ENCODE results near the gene UBL5. TPM values are rescaled to one million over a fixed set of nuclear protein-coding genes. Genes with fewer than 3 reads are reported as not detected.

Gene UBL5
- total RNA-seq, 4 donors from 2014 or later = 177 to 258 (median 207) TPM

DNA sequence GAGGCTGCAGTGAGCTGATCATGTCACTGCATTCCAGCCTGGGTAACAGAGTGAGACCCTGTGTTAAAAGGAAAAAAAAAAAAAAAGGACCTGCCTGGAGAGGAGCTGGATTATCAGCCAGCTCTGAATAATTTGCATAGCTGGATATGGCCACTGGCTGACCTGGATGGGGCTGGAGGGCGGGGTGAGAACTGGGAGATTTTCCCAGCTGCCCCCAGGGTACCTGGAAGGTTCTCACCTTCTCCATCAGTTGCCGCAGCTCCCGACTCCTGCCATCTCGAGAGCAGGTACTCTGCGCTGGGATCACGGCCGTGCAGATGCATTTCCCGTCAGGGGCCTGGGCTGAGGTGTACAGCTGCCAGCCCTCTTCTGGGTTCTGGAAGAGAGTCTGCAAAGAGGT is 32.7 kb downstream of the UBL5 start:
- no peaks in the 10 kb centered on the region for H3K4me1 ChIP-seq
- H3K9me3 ChIP-seq = no peaks in the 10 kb centered on the region
- DNase-seq = no peak
- H3K27ac ChIP-seq = no peak overlapping the region
- no peaks in the 10 kb centered on the region for H3K27me3 ChIP-seq
- H3K4me3 ChIP-seq = no peak overlapping the region
- H3K36me3 ChIP-seq = no peaks in the 10 kb centered on the region
- TF ChIP-seq POLR2A (IDR thresholded peaks at IDR 0.05) (no peak), CTCF (IDR thresholded peaks at IDR 0.05) (no peak)

DNA sequence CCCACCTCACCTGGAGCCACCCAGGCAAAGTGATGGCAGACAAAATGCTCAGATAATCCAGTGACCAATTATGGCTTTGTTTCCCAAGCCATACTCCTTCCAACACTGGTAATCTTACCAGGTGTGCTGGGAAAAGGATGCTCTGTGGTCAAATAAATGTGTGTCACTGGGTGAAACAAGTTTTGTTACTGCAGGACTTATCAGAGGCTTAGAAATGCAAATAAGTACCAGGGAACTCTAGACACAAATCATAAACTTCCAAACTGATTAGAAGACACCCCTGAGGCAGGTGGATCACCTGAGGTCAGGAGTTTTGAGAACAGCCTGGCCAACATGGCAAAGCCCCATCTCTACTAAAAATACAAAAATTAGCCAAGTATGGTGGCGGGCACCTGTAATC is 33.8 kb downstream of the UBL5 start:
- TF ChIP-seq CTCF (IDR thresholded peaks at IDR 0.05) (no peak), POLR2A (IDR thresholded peaks at IDR 0.05) (no peak)
- H3K4me3 ChIP-seq = no peak overlapping the region
- DNase-seq = no peak
- H3K27me3 ChIP-seq = no peaks in the 10 kb centered on the region
- no peaks in the 10 kb centered on the region for H3K36me3 ChIP-seq
- no peak overlapping the region for H3K27ac ChIP-seq
- H3K4me1 ChIP-seq = peaks cover 0 to 1% (median 0%) of the 10 kb centered on the region in 4 donors
- no peaks in the 10 kb centered on the region for H3K9me3 ChIP-seq

DNA sequence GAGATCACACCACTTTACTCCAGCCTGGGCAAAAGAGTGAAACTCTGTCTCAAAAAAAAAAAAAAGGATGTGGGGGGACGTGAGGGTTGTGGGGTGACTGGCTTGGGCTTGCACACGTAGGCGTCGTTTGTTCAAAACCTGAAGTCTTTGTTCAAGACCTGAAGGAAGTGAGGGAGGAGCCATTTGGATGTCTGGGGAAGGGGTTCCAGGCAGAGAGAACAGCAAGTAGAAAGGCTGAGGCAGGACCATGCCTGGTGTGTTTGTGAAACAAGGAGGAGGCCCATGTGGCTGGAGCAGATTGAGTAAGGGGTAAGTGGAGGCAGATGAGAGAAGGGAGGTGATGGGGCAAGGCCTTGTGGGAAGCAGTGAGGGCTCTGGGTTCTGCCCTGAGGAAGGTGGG is 35.2 kb downstream of the UBL5 start:
- Histone ChIP-seq H3K4me1 (peaks cover 0 to 4% (median 0%) of the 10 kb centered on the region in 4 donors), H3K9me3 (no peaks in the 10 kb centered on the region), H3K27me3 (no peaks in the 10 kb centered on the region), H3K27ac (peak overlapping the region in 3 of 4 donors; percentile 42 to 75 (median 55)), H3K4me3 (no peak overlapping the region), H3K36me3 (no peaks in the 10 kb centered on the region)
- TF ChIP-seq CTCF (IDR thresholded peaks at IDR 0.05) (no peak), POLR2A (IDR thresholded peaks at IDR 0.05) (no peak)
- peak in 1 of 3 donors; percentile 52 for DNase-seq

- Histone ChIP-seq H3K36me3 (no peaks in the 10 kb centered on the region), H3K4me1 (peaks cover 0 to 4% (median 0%) of the 10 kb centered on the region in 4 donors), H3K27me3 (no peaks in the 10 kb centered on the region), H3K9me3 (no peaks in the 10 kb centered on the region), H3K27ac (no peak overlapping the region), H3K4me3 (no peak overlapping the region)
- no peak for DNase-seq
- no peak for TF ChIP-seq CTCF (IDR thresholded peaks at IDR 0.05)
- TF ChIP-seq POLR2A (IDR thresholded peaks at IDR 0.05) = no peak
These were observed 36.0 kb downstream of the UBL5 start for GRCh38 chr19:9863759-9864158.

- Histone ChIP-seq H3K36me3 (no peaks in the 10 kb centered on the region), H3K4me3 (no peak overlapping the region), H3K27me3 (no peaks in the 10 kb centered on the region), H3K27ac (peak overlapping the region in 1 of 4 donors; percentile 12), H3K9me3 (no peaks in the 10 kb centered on the region), H3K4me1 (peaks cover 0 to 4% (median 0%) of the 10 kb centered on the region in 4 donors)
- DNase-seq = peak in 2 of 3 donors; percentile 46 to 76
- TF ChIP-seq CTCF (IDR thresholded peaks at IDR 0.05) = no peak
- TF ChIP-seq POLR2A (IDR thresholded peaks at IDR 0.05) = no peak
These were observed 38.2 kb downstream of the UBL5 start for GRCh38 chr19:9865732-9866501.
